Astrocyte (in vitro differentiated cells and primary cell): ENCODE measurements around the gene FRMD6.

Source experiments
- CTCF ChIP-seq: IDR thresholded peaks from 2 replicates; pipeline ENCODE4 v1.5.1; 2011; ENCODE audit warnings: low read depth, mild to moderate bottlenecking, inconsistent platforms, low read length, moderate library complexity; ENCODE audit not compliant: insufficient read depth
- EZH2 ChIP-seq: IDR thresholded peaks from 2 replicates; pipeline ENCODE4 v1.6.1; 2012; ENCODE audit warnings: mild to moderate bottlenecking, low read length, inconsistent platforms; ENCODE audit not compliant: insufficient read depth

GRCh38 chr14:51626788-51627187, 24.9 kb upstream of the FRMD6 start:
- no peak for TF ChIP-seq CTCF
- TF ChIP-seq EZH2: no peak
